Kidney glomerular epithelial cell (primary cell): ENCODE data around the gene TWIST2.
A peak's percentile ranks its signal among the peaks of the same experiment; 100 is the strongest.

Experiments used
- DNase-seq: peaks from one replicate; lab custom pipeline; 2025; lab: John Stamatoyannopoulos, UW

The TWIST2 gene

GRCh38 chr2:238847841-238848690 lies at the start of gene TWIST2:
TWIST2 (plus strand) TSS chr2:238848085; CDS start chr2:238848216, 131 bp downstream.
- DNase-seq: no peak

- no peak for DNase-seq
Measured at GRCh38 chr2:238801791-238802190, 46.1 kb upstream of the TWIST2 start.

GRCh38 chr2:238802957-238803356 lies 44.9 kb upstream of the TWIST2 start:
- DNase-seq: no peak

GRCh38 chr2:238803996-238804870 lies 43.7 kb upstream of the TWIST2 start:
- DNase-seq: no peak

- no peak for DNase-seq
Measured at GRCh38 chr2:238808761-238809160, 39.1 kb upstream of the TWIST2 start.

GRCh38 chr2:238810321-238810720 lies 37.6 kb upstream of the TWIST2 start:
- DNase-seq: no peak

GRCh38 chr2:238811293-238811692 lies 36.6 kb upstream of the TWIST2 start:
- DNase-seq: no peak

GRCh38 chr2:238811759-238812158 lies 36.1 kb upstream of the TWIST2 start:
- no peak for DNase-seq

GRCh38 chr2:238813109-238813508 lies 34.8 kb upstream of the TWIST2 start:
- DNase-seq: no peak

- DNase-seq: no peak
Measured at GRCh38 chr2:238814815-238815214, 33.1 kb upstream of the TWIST2 start.

GRCh38 chr2:238816291-238816690 lies 31.6 kb upstream of the TWIST2 start:
- no peak for DNase-seq

- no peak for DNase-seq
Measured at GRCh38 chr2:238817382-238817781, 30.5 kb upstream of the TWIST2 start.

GRCh38 chr2:238817891-238818290 lies 30.0 kb upstream of the TWIST2 start:
- no peak for DNase-seq

- no peak for DNase-seq
Measured at GRCh38 chr2:238818561-238818960, 29.3 kb upstream of the TWIST2 start.

GRCh38 chr2:238820197-238820596 lies 27.7 kb upstream of the TWIST2 start:
- no peak for DNase-seq

GRCh38 chr2:238820916-238821315 lies 27.0 kb upstream of the TWIST2 start:
- DNase-seq: peak; percentile 1

- peak; percentile 53 for DNase-seq
Measured at GRCh38 chr2:238821391-238821790, 26.5 kb upstream of the TWIST2 start.

- DNase-seq: no peak
Measured at GRCh38 chr2:238821944-238822670, 25.8 kb upstream of the TWIST2 start.

- no peak for DNase-seq
Measured at GRCh38 chr2:238822955-238823354, 24.9 kb upstream of the TWIST2 start.

GRCh38 chr2:238831177-238831576 lies 16.7 kb upstream of the TWIST2 start:
- no peak for DNase-seq

- DNase-seq: no peak
Measured at GRCh38 chr2:238834982-238835381, 12.9 kb upstream of the TWIST2 start.

GRCh38 chr2:238835726-238836301 lies 12.1 kb upstream of the TWIST2 start:
- no peak for DNase-seq
